Naive thymus-derived CD8-positive, alpha-beta T cell (primary cell): ENCODE data around the gene HOXA9. TPM values are rescaled to one million over a fixed set of nuclear protein-coding genes. Genes with fewer than 3 reads are reported as not detected.

Experiments used
- ATAC-seq, 2 donors: fragments of 150-1000 bp; cut with Tn5 transposase in 1 of 2; sonication (Bioruptor Pico), chemical (Tn5 transposase) in 1 of 2; 1 replicate in 1 of 2; 2 replicates in 1 of 2; pipeline ENCODE4 v1.10.0; 2021; ENCODE audit warnings: mild to moderate bottlenecking in 2 of 2, moderate library complexity in 2 of 2
- POLR2A ChIA-PET: fragments of 350-600 bp; sonication (Branson Sonifier 250); formaldehyde crosslinking; loops from one replicate; lab custom pipeline; 2021; ENCODE audit warnings: antibody characterized with exemption; lab: Charles Lee
- DNase-seq, 10 donors: peaks; one replicate each; pipeline versions ENCODE4 v3.0.0 to v3.0.0-alpha.2; 2020 to 2022
- H3K27ac Mint-ChIP-seq, 10 donors: one replicate each; pipeline ENCODE4 v1.8.0; 2020 to 2022; ENCODE audit warnings: mild to moderate bottlenecking in 10 of 10, mixed read lengths in 10 of 10, moderate library complexity in 4 of 10, inconsistent platforms in 1 of 10
- H3K27me3 Mint-ChIP-seq, 5 donors: one replicate each; pipeline ENCODE4 v1.8.0; 2021 to 2022; ENCODE audit warnings: mixed read lengths in 5 of 5
- H3K36me3 Mint-ChIP-seq, 3 donors: one replicate each; pipeline ENCODE4 v1.8.0; 2020 to 2022; ENCODE audit warnings: mixed read lengths in 3 of 3, mild to moderate bottlenecking in 2 of 3, inconsistent platforms in 1 of 3
- H3K4me1 Mint-ChIP-seq, 4 donors: one replicate each; pipeline ENCODE4 v1.8.0; 2021 to 2022; ENCODE audit warnings: mixed read lengths in 4 of 4
- H3K4me3 Mint-ChIP-seq, 10 donors: one replicate each; pipeline ENCODE4 v1.8.0; 2020 to 2022; ENCODE audit warnings: mild to moderate bottlenecking in 10 of 10, mixed read lengths in 10 of 10, moderate library complexity in 6 of 10, inconsistent platforms in 1 of 10
- H3K9me3 Mint-ChIP-seq, 9 donors: one replicate each; pipeline ENCODE4 v1.8.0; 2020 to 2022; ENCODE audit warnings: mixed read lengths in 9 of 9, mild to moderate bottlenecking in 3 of 9, inconsistent platforms in 1 of 9, moderate library complexity in 1 of 9
- polyA plus RNA-seq, 3 donors: library from polyadenylated mRNA; unstranded; fragments of 300-500 nt; fragmentation: Illumina TruSeq; gene quantifications; one replicate each; pipeline ENCODE4 v1.2.3, GENCODE V29; 2021
- total RNA-seq, 8 experiments: library from RNA in 2 of 8; stranded (reverse) in 2 of 8; gene quantifications; one replicate each; pipeline ENCODE4 v1.2.3 and lab custom pipeline; 2021 to 2026

HOXA9 gene
- total and polyA plus RNA-seq, 5 experiments from 2014 or later, result 0.16 TPM; not detected in 4

- POLR2A ChIA-PET, result interaction anchor here (1.1 to 1.6 kb wide), 2 partner anchors 8 to 34 kb away, joined by 3 to 5 read pairs; partner anchors contain the start of genes HOXA13 and HOXA7
- Mint-ChIP-seq H3K4me3 (peak overlapping the region in 6 of 10 donors; percentile 1 to 66 (median 32)), H3K27me3 (peaks cover 68 to 99% (median 79%) of the 10 kb centered on the region in 5 donors), H3K27ac (peak overlapping the region in 1 of 10 donors; percentile 72), H3K9me3 (peaks cover 0 to 4% (median 0%) of the 10 kb centered on the region in 9 donors), H3K4me1 (peaks cover 19 to 52% (median 43%) of the 10 kb centered on the region in 4 donors), H3K36me3 (peaks cover 0 to 6% (median 2%) of the 10 kb centered on the region in 3 donors)
- DNase-seq (no peak), ATAC-seq (no peak)
These were observed 25.9 kb upstream of the HOXA9 start for GRCh38 chr7:27191161-27191731.

- no peak for DNase-seq
- POLR2A ChIA-PET, result interaction anchor here (1.1 to 1.6 kb wide), 2 partner anchors 10 to 33 kb away, joined by 3 to 5 read pairs; partner anchors contain the start of genes HOXA13 and HOXA7
- H3K27ac Mint-ChIP-seq, result peak overlapping the region in 5 of 10 donors; percentile 6 to 81 (median 44)
- peaks cover 26 to 63% (median 54%) of the 10 kb centered on the region in 4 donors for H3K4me1 Mint-ChIP-seq
- H3K36me3 Mint-ChIP-seq, result peaks cover 0 to 9% (median 2%) of the 10 kb centered on the region in 3 donors
- H3K4me3 Mint-ChIP-seq, result peak overlapping the region in 6 of 10 donors; percentile 12 to 88 (median 56)
- ATAC-seq, result no peak
- peaks cover 69 to 99% (median 82%) of the 10 kb centered on the region in 5 donors for H3K27me3 Mint-ChIP-seq
- H3K9me3 Mint-ChIP-seq, result peaks cover 0 to 4% (median 0%) of the 10 kb centered on the region in 9 donors
These were observed 24.8 kb upstream of the HOXA9 start for GRCh38 chr7:27189997-27190748.

DNA sequence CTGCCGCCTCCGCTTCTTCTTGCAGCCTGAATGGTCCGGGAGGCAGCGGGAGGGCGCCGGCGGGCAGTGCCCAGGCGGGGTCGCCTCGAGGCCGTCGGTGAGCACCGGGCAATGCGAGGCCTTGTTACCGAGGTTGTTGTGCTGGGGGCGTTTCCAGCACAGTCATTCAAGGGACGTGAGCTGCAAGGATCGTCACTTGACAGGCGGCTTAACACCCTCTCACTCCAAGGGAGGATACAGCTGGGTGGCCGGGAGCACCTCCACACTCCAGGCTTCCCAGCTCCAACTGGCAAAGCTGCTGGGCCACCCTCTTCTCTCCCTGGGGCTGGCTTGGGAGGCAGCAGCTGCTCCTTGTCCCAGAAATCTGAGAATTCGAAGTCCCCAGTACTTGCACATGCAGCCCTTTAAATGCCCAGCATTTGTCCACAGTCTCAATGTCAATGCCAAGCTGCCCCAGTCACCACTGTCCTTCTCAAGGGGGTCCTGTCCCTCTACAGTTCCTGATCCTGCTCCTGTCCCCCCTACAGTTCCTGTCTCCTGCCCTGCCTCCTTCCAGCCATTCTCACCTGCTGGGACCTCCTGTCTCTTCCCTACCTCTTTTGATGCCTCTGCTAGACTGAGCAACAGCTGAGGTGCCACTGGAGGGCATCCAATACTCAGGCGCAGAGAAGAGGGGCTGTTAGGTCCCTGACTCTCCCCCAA, 24.1 kb upstream of the HOXA9 start:
- no peak for ATAC-seq
- POLR2A ChIA-PET, result interaction anchor here (1.9 kb wide), 1 partner anchor 9 kb away, joined by 4 read pairs; no protein-coding TSS in a partner anchor
- Mint-ChIP-seq H3K27me3 (peaks cover 69 to 99% (median 81%) of the 10 kb centered on the region in 5 donors), H3K27ac (peak overlapping the region in 5 of 10 donors; percentile 6 to 81 (median 44)), H3K4me3 (peak overlapping the region in 9 of 10 donors; percentile 32 to 88 (median 77)), H3K36me3 (peaks cover 0 to 9% (median 2%) of the 10 kb centered on the region in 3 donors), H3K9me3 (peaks cover 0 to 4% (median 0%) of the 10 kb centered on the region in 9 donors), H3K4me1 (peaks cover 32 to 70% (median 61%) of the 10 kb centered on the region in 4 donors)
- DNase-seq, result no peak

DNA sequence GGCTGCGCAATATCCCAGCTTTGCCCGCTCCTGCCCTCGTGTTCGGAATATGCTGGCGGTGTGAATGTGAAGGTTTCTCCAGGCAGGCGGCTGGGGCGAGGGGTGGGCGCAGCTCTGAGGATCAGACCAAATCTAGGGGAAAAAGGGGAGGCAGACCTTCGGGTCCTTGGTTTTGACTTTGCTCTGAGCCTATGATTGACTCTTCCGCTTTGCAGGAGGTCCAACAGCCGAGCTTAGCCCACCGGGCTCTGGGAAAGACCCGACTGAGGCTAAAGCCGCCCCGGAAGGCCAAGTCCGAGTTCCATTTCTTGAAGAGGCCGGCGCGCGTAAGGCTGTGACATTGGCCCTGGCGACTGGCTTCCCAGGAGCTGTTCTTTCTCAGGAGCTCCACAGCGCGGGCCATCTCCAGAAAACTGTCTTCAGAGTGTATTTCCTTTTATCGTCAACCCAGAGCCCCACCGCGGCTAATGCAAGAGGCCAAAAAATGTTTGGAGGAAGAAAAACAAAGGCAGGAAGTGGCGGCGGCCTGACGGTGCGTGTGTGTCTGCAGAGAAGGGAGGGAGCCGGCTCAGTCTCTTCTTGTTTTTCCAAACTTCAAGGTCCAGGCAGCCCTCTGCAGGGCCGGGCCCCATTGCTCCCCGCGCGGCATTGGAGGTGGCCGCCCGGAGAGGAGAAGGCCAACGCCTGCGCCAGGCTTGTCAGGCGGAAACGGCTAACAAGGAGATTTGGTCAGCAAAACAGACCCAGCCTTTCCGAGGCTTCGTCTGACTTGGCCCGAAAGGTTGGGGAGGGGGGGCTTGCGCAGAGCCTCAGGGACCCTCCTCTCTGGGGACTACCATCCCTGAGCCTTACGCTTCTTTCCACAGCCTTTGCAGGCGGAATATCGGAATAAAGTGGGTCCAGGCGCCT, 23.3 kb upstream of the HOXA9 start:
- Mint-ChIP-seq H3K9me3 (peaks cover 0 to 4% (median 0%) of the 10 kb centered on the region in 9 donors), H3K27me3 (peaks cover 63 to 99% (median 76%) of the 10 kb centered on the region in 5 donors), H3K36me3 (peaks cover 0 to 9% (median 2%) of the 10 kb centered on the region in 3 donors), H3K4me3 (peak overlapping the region; percentile 63 to 88 (median 76)), H3K4me1 (peaks cover 32 to 74% (median 66%) of the 10 kb centered on the region in 4 donors), H3K27ac (peak overlapping the region in 9 of 10 donors; percentile 17 to 76 (median 55))
- POLR2A ChIA-PET, result interaction anchor here (1.3 to 3.5 kb wide), 3 partner anchors 9 to 16 kb away, joined by 3 to 18 read pairs (median 4); no protein-coding TSS in a partner anchor
- DNase-seq, result peak in 5 of 10 donors; percentile 0 to 74 (median 50)
- ATAC-seq, result peak; percentile 35 to 54

- Mint-ChIP-seq H3K4me3 (peak overlapping the region; percentile 63 to 88 (median 76)), H3K27ac (peak overlapping the region in 5 of 10 donors; percentile 17 to 75 (median 55)), H3K9me3 (peaks cover 0 to 4% (median 0%) of the 10 kb centered on the region in 9 donors), H3K4me1 (peaks cover 33 to 73% (median 64%) of the 10 kb centered on the region in 4 donors), H3K27me3 (peaks cover 61 to 100% (median 74%) of the 10 kb centered on the region in 5 donors), H3K36me3 (peaks cover 0 to 9% (median 2%) of the 10 kb centered on the region in 3 donors)
- peak in 1 of 10 donors; percentile 17 for DNase-seq
- ATAC-seq, result no peak
- POLR2A ChIA-PET, result interaction anchor here (0.7 to 3.5 kb wide), 5 partner anchors 8 to 988 kb away, joined by 3 to 18 read pairs (median 3); no protein-coding TSS in a partner anchor
These were observed 22.4 kb upstream of the HOXA9 start for GRCh38 chr7:27187475-27188385.

DNA sequence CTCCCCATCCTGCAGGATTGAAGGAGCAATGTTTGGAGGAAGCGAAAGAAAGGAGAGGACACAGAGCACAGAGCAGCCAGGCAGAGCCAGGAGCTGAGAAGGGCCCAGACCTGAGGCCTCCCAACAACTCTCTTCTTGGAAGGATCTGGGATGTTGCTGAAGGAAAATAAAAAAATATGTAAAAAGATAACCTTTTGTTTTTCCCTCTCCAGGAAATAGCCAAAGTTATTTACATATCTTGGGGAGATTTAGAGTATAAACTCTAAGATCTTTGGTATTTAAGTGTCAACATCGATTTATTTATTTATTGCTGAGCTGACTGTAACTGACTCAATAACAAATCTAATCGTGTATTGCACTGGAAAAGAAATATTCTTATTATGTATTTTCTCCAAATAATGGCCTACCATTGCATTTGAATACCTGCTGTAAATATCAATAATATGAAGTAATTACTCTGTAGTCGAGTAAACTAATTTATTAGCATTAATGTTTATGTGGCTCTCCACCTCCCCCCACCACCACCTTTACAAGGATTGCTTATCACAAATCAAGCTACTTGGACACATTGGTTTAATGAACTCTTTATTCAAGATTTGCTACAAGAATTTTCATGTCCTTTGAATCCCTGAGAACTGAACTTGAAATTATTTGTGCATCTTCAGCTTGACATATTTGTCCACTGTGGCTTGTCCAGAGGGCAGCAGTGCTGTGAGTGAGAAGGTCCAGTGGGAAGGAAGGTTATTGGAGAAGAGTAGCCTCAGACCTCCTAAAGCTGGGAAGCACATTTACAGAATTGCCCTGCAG, 21.5 kb upstream of the HOXA9 start:
- DNase-seq, result peak in 1 of 10 donors; percentile 3

DNA sequence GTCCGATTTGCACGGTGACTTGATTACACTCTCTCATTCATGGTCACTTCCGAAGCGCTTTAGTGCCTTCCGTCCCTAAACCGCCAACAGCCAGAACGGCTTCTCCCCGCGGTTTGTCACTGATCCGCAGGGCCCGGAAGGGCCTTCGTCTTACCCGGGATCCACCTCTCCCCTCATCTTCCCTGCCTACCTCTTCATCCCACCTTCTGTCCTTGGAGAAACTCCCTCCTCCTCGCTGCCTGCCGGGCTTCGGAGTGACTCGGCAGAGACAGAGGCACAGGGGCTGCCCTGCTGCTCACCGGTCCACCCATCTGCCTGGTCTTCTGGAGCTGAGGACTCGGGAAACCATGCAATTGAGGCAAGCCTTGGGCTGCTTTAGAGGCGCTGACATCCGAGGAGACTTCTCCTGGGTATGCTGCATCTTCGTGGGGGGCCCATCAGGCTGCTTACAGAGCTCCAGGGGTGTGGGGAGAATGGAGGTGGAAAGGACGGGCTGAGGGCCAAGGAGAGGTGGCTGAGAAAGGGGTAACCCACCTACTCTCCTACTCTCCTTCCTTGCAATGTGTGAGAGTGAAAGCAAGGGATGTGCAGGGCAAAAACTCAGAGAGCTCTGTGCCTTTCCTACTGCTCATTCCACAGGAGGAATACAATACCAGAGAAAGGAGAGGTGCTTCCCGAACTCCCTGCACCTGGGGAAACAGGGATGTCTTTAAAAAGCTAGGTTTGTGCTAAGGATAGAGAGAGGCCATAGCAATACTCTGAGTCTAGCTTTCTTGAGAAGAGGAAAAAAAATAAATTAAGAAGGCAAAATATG, 20.7 kb upstream of the HOXA9 start:
- Mint-ChIP-seq H3K9me3 (peaks cover 0 to 4% (median 0%) of the 10 kb centered on the region in 9 donors), H3K27me3 (peaks cover 56 to 96% (median 77%) of the 10 kb centered on the region in 5 donors), H3K4me1 (peaks cover 31 to 64% (median 52%) of the 10 kb centered on the region in 4 donors), H3K4me3 (peak overlapping the region; percentile 67 to 85 (median 81)), H3K36me3 (peaks cover 0 to 9% (median 2%) of the 10 kb centered on the region in 3 donors), H3K27ac (peak overlapping the region in 5 of 10 donors; percentile 28 to 91 (median 49))
- ATAC-seq, result no peak
- POLR2A ChIA-PET, result interaction anchor here (0.6 to 3.5 kb wide), 5 partner anchors 13 to 642 kb away, joined by 3 to 18 read pairs (median 4); no protein-coding TSS in a partner anchor
- peak in 1 of 10 donors; percentile 17 for DNase-seq

More for the DNA sequence above, 21.5 kb upstream of the HOXA9 start:
- no peak for ATAC-seq
- Mint-ChIP-seq H3K36me3 (peaks cover 0 to 9% (median 2%) of the 10 kb centered on the region in 3 donors), H3K27ac (peak overlapping the region in 2 of 10 donors; percentile 57 to 58), H3K4me3 (peak overlapping the region in 9 of 10 donors; percentile 16 to 85 (median 75)), H3K4me1 (peaks cover 34 to 69% (median 57%) of the 10 kb centered on the region in 4 donors), H3K9me3 (peaks cover 0 to 4% (median 0%) of the 10 kb centered on the region in 9 donors), H3K27me3 (peaks cover 62 to 97% (median 76%) of the 10 kb centered on the region in 5 donors)
- POLR2A ChIA-PET, result interaction anchor here (0.7 to 3.5 kb wide), 6 partner anchors 7 to 987 kb away, joined by 3 to 18 read pairs (median 3); no protein-coding TSS in a partner anchor

- H3K9me3 Mint-ChIP-seq, result peaks cover 0 to 2% (median 0%) of the 10 kb centered on the region in 9 donors
- peak within 1 kb of the TSS in 7 of 10 donors; percentile 17 to 91 (median 44) for H3K27ac Mint-ChIP-seq
- H3K4me3 Mint-ChIP-seq, result peak within 1 kb of the TSS; percentile 67 to 85 (median 81)
- peak; percentile 19 to 46 for ATAC-seq
- H3K27me3 Mint-ChIP-seq, result peaks cover 50 to 96% (median 72%) of the 10 kb centered on the region in 5 donors
- POLR2A ChIA-PET, result interaction anchor here (0.6 to 3.5 kb wide), 8 partner anchors 11 to 643 kb away, joined by 3 to 18 read pairs (median 4); partner anchors contain the start of gene HOXA10
- DNase-seq, result peak in 1 of 10 donors; percentile 35
- peaks cover 33 to 64% (median 51%) of the 10 kb centered on the region in 4 donors for H3K4me1 Mint-ChIP-seq
- H3K36me3 Mint-ChIP-seq, result peaks cover 0 to 9% (median 0%) of the 10 kb centered on the region in 3 donors
These were observed 19.9 kb upstream of the HOXA9 start, which contains the start of gene HOXA11 for GRCh38 chr7:27185013-27185853. HOXA11 (minus strand) TSS chr7:27185232; CDS start chr7:27185144, 88 bp downstream.
